GM12875 (cell line): ENCODE measurements around the gene CTCF.
"Not testable (repeated sequence)": the region's sequence is repeated elsewhere in the genome, so short reads cannot be mapped to it uniquely, and the experiment has no call there.

Experiments
- H3K4me3 ChIP-seq: one replicate; pipeline ENCODE4 v1.5.1; 2011; ENCODE audit warnings: low read depth, low read length, control low read depth
- CTCF ChIP-seq: IDR thresholded peaks from 2 replicates; pipeline ENCODE4 v1.5.1; 2011; ENCODE audit warnings: low read depth, mild to moderate bottlenecking, control low read depth, inconsistent platforms, low read length, moderate library complexity, borderline replicate concordance; ENCODE audit not compliant: insufficient read depth

Gene CTCF

GRCh38 chr16:67562526-67562917 is at the start of gene CTCF:
Gene CTCF, plus strand, starts transcription at chr16:67562526. Its CDS starts 48,307 bp downstream, at chr16:67610833.
- TF ChIP-seq CTCF: peak; percentile 81
- peak within 1 kb of the TSS; percentile 92 for H3K4me3 ChIP-seq

GRCh38 chr16:67513892-67514291 is 48.4 kb upstream of the CTCF start:
- H3K4me3 ChIP-seq: not testable (repeated sequence)

GRCh38 chr16:67514382-67514828 is 47.9 kb upstream of the CTCF start:
- peak; percentile 53; the same call in 1 of the 2 replicates for TF ChIP-seq CTCF

GRCh38 chr16:67516296-67517154 is 45.8 kb upstream of the CTCF start:
- H3K4me3 ChIP-seq: no peak overlapping the region
- TF ChIP-seq CTCF: no peak

More at GRCh38 chr16:67514382-67514828, 47.9 kb upstream of the CTCF start:
- no peak overlapping the region for H3K4me3 ChIP-seq

- no peak overlapping the region for H3K4me3 ChIP-seq
- TF ChIP-seq CTCF: no peak
Observed at GRCh38 chr16:67517155-67517445, 45.2 kb upstream of the CTCF start.

- TF ChIP-seq CTCF: no peak
- H3K4me3 ChIP-seq: peak overlapping the region; percentile 7
Observed at GRCh38 chr16:67517661-67518423, 44.5 kb upstream of the CTCF start.

- H3K4me3 ChIP-seq: peak overlapping the region; percentile 7
- no peak for TF ChIP-seq CTCF
Observed at GRCh38 chr16:67518676-67519075, 43.6 kb upstream of the CTCF start.
